ENCODE results near the gene KIAA0586.
"Not testable (repeated sequence)": the region's sequence is repeated elsewhere in the genome, so short reads cannot be mapped to it uniquely, and the experiment has no call there.

Gene KIAA0586

GRCh38 chr14:58553959-58554358, 126.4 kb downstream of the KIAA0586 start:
- DNase-seq, result no peak

DNA sequence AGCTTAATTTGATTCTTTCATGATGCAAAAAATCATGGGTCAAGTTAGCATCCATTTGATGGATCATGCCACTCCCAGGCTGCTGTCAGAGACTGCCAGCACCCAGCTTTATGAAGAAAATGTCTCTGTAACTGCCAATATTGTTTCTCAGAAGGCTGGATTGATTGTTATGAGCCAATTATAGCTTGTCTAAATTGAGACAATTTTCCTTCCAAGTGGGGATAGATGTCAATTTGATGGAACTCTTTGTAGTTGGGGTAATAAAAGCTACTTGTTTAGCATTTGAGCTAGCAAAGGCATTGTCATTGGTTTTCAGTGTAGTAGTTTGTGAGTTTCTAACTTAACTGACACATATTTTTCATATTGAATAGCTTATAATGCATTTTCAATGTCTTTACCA, 128.1 kb downstream of the KIAA0586 start:
- no peak for DNase-seq

- DNase-seq, result no peak
Observed at GRCh38 chr14:58557242-58557641, 129.7 kb downstream of the KIAA0586 start.

DNA sequence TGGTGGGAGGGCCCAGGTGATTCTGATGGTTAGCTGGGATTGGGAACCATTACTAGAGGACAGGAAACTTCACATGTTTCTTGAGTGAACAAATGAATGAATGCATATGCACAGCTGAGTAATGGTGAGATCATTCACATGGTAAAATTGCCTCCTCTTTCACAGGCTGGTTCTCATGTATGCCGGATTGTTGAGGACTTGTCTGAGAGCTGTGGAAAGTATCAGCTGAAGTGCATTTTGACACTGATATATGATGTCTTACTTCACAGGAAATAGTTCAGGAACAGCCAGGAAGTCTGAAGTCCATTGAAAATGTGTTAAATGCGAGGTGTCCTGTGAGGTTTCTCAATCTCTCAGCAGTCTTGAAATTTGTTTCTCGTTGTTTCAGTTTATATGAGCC, 132.7 kb downstream of the KIAA0586 start:
- peak; percentile 48 for DNase-seq

DNA sequence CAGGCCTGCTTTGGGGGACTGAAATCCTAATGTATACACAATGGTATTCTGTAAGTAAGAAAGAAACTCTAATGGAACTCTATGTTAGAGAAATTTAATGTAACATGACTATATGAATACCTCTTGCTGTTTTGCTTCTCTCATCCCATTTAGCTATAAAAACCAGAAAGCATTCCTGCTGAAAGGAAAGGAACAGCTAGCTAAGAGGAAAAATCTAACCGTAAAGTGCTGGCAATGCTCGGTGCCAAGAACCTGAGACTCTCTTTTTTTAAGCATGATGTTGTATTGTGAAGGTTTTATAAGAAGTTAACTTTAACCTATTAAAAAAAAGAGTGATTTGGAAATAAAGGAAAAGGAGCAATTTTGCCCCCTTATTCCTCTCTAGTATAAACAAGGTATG, 134.6 kb downstream of the KIAA0586 start:
- DNase-seq, result no peak

GRCh38 chr14:58563978-58564377, 136.5 kb downstream of the KIAA0586 start:
- DNase-seq, result no peak

DNA sequence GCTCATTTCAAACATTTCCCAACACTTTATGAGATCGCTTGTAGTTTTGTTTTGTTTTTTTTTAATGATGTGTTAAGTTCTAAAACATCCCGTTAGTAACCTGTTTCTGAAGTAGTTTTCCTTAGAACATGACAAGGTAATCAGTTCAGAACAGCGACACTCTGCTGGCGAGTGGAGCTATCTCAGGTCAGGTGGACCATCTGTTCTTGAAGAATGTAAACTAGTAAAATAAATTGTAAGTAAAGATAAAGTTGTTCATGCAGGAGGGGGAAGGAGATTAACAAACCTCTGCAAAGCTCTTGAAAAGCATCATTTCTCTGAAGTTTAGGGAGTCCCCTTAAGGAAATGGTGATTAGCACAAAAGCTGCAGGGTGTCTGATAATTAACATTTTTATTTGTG, 138.3 kb downstream of the KIAA0586 start:
- DNase-seq, result no peak

DNA sequence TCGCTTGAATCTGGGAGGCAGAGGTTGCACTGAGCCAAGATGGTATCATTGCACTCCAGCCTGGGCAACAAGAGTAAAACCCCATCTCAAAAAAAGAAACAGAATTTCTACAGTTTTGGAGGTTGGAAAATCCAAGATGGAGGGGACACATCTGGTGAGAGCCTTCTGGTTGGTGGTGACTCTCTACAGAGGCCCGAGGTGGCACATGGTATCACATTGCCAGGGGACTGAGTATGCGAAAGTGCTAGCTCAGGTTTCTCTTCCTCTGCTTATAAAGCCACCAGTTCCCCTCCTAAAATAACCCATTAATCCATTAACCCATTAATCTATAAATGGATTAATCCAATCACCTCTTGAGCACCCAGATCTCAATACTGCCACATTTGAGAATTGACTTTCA, 139.5 kb downstream of the KIAA0586 start:
- no peak for DNase-seq

DNA sequence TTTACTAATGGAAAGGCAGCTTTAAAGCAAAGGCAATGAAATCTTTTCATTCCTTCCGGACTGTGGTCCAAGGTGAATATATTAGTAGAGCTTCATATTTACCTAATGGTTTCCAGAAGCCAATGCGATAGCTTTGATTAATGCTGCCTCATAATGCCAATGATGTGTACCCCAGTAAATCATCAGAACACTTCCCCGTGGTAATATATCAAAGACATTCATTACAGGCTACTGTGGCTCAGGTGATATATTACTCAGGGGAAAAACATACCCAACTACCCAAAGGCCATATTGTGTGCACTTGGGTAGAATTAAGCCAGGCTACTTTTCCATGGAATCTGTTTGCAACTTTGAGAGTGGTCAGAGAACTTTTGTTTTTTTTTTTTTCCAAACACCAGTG, 140.8 kb downstream of the KIAA0586 start:
- no peak for DNase-seq

DNA sequence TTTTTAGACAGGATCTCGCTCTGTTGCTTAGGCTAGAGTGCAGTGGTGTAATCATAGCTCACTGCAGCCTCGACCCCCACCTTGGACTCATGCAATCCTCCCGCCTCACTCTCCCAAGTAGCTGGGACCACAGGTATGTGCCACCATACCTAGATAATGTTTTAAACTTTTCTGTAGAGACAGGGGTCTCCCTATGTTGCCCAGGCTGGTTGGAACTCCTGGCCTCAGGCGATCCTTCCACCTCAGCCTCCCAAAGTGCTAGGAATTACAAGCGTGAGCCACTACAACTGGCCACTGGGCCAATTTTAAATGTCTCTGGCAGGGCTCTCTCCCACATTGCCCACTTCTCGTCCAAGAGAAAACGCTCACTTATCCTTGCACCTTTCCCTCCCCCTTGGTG, 143.7 kb downstream of the KIAA0586 start:
- DNase-seq, result no peak

DNA sequence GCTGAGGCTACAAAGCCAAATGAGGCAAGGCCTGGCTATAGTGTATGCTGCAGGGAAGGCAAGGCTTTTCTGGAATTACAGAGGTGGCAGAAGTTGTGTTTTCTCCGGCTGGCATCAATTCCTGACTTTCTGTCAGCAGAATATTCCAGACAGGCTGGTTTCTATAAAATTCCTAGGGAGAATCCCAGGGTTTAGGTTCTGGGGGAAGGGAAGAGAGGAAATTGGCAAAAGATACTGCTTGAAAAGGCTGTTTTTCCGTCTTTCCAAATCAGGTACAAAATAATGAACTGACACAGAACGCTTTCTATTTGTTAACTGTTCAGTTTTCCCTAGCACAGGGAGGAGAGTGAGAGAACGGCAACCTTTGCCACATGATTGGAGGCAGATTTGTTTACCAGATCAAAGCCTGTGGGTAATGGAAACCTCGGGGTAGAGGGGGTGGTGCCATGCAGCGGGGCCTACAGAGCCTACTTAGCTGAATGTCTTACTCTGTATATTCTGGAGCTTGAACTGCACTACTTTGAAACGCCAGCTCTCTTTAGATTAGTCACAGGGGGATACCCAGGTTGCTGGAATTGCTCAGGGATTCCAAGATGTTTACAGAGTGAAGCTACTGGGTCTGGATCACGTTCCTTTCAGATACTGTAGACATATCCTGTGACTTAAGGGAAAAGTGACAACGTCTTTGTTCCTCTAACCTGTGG, 144.4 kb downstream of the KIAA0586 start:
- no peak for DNase-seq

DNA sequence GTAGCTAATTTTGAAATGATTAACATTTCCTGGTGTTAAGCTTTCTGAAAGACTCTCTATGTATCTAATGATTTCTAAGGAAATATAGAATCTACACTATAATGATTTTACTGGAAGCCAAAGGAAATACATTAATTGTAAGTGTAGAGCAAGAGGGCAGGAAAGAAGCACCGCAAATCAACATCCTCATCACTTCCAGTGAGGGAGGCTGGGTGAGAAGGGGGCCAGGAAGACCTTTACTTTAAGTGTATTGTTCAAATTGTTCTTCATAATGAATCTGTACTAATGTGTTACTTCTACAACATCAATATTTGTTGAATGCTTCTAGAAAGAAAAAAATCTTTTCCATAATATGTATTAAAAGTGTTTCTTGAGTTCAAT, 144.9 kb downstream of the KIAA0586 start:
- no peak for DNase-seq

- DNase-seq, result no peak
Observed at GRCh38 chr14:58572863-58573262, 145.3 kb downstream of the KIAA0586 start.

- DNase-seq, result no peak
Observed at GRCh38 chr14:58574623-58575022, 147.1 kb downstream of the KIAA0586 start.

GRCh38 chr14:58575956-58576355, 148.4 kb downstream of the KIAA0586 start:
- DNase-seq, result no peak

DNA sequence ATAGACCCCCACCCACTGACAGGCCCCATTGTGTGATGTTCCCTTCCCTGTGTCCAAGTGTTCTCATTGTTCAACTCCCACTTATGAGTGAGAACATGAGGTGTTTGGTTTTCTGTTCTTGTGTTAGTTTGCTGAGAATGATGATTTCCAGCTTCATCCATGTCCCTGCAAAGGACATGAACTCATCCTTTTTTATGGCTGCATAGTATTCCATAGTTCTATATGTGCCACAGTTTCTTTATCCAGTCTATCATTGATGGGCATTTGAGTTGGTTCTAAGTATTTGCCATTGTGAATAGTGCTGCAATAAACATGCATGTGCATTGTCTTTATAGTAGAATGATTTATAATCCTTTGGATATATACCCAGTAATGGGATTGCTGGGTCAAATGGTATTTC, 152.5 kb downstream of the KIAA0586 start:
- not testable (repeated sequence) for DNase-seq

DNA sequence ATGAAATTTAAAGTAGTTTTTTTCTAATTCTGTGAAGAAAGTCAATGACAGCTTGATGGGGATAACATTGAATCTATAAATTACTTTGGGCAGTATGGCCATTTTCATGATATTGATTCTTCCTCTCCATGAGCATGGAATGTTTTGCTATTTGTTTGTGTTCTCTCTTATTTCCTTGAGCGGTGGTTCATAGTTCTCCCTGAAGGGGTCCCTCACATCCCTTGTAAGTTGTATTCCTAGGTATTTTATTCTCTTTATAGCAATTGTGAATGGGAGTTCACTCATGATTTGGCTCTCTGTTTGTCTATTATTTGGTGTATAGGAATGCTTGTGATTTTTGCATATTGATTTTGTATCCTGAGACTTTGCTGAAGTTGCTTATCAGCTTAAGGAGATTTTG, 153.9 kb downstream of the KIAA0586 start:
- not testable (repeated sequence) for DNase-seq

DNA sequence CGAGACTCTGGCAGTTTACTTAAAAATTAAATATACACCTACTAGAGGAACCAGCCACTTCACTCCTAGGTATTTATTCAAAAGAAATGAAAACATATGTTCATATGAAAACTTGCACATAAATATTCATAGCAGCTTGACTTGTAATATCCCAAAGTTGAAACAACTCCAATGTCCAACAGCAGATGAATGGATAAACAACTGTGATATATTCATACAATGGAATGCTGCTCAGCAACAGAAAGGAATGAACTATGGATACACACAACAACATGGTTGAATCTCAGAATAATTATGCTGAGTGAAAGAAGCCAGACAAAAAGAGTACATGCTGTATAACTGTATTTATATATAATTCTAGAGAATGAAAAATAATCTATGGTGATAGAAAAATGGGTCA, 156.9 kb downstream of the KIAA0586 start:
- no peak for DNase-seq

- no peak for DNase-seq
Observed at GRCh38 chr14:58587271-58587670, 159.8 kb downstream of the KIAA0586 start.

GRCh38 chr14:58588321-58588720, 160.8 kb downstream of the KIAA0586 start:
- DNase-seq, result not testable (repeated sequence)

DNA sequence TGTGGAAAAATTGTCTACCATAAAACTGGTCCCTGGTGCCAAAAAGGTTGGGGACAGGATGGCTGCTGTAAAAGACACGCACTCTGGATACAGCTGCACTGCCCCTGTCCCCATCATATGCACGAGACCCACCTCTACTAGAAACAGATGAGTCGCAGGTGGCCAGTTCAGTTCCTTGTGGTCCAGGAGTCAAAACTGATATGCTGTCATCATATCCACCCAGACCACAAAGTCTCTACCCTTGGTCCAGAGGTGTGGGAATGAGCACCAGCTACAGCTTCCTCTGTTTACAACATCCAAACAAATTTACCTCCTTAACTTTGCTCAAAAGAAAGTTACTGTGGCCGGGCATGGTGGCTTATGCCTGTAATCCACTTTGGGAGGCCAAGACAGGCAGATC, 166.5 kb downstream of the KIAA0586 start:
- no peak for DNase-seq

DNA sequence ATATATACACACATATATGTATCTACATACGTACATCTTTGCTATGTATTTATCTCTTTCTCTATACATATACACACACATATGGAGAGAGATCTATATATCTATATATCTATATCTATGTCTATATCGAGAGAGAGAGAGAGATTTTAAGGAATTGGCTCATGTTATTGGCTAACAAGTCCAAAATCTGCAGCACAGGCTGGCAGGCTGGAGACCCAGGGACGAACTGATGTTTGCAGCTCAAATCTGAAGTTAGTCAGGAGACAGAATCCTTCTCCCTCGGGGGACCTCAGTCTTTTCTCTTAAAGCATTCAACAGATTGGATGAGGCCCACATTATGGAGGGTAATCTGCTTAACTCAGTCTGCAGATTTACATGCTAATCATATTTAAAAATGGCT, 169.5 kb downstream of the KIAA0586 start:
- no peak for DNase-seq

DNA sequence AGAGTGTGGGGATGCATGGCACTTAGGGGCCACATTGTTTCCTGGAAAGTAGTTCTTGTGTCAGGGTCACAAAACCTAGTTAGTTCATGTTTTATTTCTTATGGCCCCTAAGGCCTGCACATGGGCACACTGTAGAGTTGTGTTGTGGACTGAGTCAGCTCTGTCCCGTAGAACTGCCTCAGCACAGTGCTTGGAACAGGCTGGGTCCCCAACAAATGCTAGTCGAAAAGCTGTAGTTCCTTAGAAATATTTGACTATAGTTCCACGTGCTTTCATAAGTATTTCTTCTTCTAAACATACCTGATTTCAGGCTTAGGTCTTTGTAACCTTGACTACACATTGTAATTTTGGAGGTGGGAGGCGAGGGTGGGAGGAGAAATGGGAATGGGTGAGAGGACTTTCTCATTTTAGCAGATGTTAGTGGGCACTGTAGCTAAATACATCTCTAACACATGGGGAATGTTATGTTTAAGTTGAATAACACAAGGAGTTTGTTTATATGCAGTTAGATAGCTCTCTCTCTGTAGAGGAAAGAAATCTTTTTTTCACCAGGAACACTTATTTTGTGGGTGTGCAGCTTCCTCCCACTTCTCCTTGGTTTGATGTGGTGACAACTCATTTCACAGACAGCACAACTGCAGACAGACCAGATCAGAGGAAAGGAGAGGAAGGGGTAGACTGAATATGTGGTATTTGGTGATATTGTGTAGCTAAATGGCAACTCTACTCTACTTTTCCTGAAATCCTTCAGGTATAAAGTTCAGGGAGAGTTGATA, 170.7 kb downstream of the KIAA0586 start:
- DNase-seq, result no peak

DNA sequence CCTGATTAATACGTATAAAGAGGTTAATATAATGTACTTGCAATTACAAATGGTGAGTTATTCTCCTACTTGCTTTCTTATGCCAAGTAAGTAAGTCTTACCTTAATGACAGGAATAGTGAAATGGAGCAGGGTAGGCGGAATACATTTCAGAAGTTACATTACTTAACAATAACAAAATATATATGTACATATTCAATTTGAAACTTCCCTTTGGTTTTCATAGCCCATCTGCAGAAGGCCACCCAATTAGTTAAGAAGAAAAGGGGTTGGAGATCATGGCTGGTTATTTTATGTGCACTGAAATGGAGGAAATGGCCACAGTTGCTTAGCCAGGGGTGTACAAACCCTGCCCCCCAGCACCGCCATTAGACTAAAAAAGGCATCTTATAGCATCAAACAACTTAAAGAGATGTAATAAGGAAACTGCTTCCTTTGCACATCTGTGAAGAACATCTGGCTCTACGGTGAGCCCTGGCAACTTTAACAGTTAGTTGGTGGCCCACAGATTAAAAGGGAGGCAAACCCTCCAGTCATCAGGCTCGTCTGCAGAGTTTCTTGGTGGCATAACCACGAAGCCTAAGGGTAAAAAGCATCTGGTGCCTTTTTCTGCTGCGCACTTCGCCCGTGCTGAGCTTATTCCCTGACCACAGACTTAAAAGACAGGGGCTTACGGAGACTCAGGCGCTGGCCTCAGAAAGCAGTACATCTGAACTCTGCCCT, 171.4 kb downstream of the KIAA0586 start:
- no peak for DNase-seq

Measured in GF-D8 (cell line).